ENCODE data around the gene LIG4.

DNA sequence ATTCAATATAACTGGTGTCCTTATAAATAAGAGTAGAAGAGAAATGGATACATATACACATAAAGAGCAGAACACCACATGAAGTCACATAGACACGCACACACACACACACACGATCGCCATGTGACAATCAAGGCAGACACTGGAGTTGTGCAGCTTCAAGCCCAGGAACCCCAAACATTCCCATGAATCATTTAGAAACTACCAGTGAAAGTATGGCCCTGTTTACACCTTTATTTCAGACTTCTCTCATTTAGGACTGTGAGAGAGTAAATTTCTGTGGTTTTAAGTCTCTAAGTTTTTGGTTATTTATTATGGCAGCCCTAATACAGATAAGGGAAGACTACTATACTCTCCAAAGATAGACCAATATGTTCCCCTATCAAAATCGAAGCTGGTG, 33.8 kb upstream of the LIG4 start:
- TF ChIP-seq POLR2AphosphoS5 (IDR thresholded peaks at IDR 0.05) (no peak), POLR2A (IDR thresholded peaks at IDR 0.05) (no peak)
- TF ChIP-seq, protein P1, sequence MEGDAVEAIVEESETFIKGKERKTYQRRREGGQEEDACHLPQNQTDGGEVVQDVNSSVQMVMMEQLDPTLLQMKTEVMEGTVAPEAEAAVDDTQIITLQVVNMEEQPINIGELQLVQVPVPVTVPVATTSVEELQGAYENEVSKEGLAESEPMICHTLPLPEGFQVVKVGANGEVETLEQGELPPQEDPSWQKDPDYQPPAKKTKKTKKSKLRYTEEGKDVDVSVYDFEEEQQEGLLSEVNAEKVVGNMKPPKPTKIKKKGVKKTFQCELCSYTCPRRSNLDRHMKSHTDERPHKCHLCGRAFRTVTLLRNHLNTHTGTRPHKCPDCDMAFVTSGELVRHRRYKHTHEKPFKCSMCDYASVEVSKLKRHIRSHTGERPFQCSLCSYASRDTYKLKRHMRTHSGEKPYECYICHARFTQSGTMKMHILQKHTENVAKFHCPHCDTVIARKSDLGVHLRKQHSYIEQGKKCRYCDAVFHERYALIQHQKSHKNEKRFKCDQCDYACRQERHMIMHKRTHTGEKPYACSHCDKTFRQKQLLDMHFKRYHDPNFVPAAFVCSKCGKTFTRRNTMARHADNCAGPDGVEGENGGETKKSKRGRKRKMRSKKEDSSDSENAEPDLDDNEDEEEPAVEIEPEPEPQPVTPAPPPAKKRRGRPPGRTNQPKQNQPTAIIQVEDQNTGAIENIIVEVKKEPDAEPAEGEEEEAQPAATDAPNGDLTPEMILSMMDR (IDR thresholded peaks at IDR 0.05) = no peak

Data from breast epithelium (tissue), 3 donors.